ENCODE results near the gene EFNB3. TPM values are rescaled to one million over a fixed set of nuclear protein-coding genes. Genes with fewer than 3 reads are reported as not detected.

The EFNB3 gene, protein sequence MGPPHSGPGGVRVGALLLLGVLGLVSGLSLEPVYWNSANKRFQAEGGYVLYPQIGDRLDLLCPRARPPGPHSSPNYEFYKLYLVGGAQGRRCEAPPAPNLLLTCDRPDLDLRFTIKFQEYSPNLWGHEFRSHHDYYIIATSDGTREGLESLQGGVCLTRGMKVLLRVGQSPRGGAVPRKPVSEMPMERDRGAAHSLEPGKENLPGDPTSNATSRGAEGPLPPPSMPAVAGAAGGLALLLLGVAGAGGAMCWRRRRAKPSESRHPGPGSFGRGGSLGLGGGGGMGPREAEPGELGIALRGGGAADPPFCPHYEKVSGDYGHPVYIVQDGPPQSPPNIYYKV
- polyA plus RNA-seq (2013, experiment 1 of 2), result 5.9 TPM
- polyA plus RNA-seq (2013, experiment 2 of 2), result 5.8 TPM

- peak within 1 kb of the TSS; percentile 82 for H3K56ac ChIP-seq (ENCODE audit: low read length)
- peak; percentile 88 for DNase-seq
Observed at GRCh38 chr17:7704601-7705268, at the start of gene EFNB3. EFNB3 (plus strand) TSS chr17:7705202; CDS start chr17:7705599, 397 bp downstream.

GRCh38 chr17:7655541-7655840 is 49.5 kb upstream of the EFNB3 start:
- Histone ChIP-seq H4K5ac (ENCODE audit: low read length) (no peak overlapping the region), H3K23ac (ENCODE audit: low read length) (no peak overlapping the region), H2AK5ac (ENCODE audit: low read length) (peak overlapping the region; percentile 31), H3K4me1 (ENCODE audit: control insufficient read depth, low read depth, low read length) (peaks cover 7% of the 10 kb centered on the region), H3K18ac (ENCODE audit: low read length) (no peak overlapping the region), H3K27me3 (ENCODE audit: insufficient read depth, low read length, poor library complexity) (peaks cover 7% of the 10 kb centered on the region), H3K56ac (ENCODE audit: low read length) (no peak overlapping the region), H3K79me1 (ENCODE audit: low read length) (no peaks in the 10 kb centered on the region), H3K79me2 (ENCODE audit: control insufficient read depth, insufficient read depth, low read length) (no peaks in the 10 kb centered on the region), H4K8ac (ENCODE audit: low read depth, low read length) (no peak overlapping the region), H3K4ac (ENCODE audit: low read depth, low read length) (no peak overlapping the region), H2BK5ac (ENCODE audit: low read length) (no peak overlapping the region), H3K4me2 (ENCODE audit: low read length) (no peak overlapping the region), H2BK120ac (ENCODE audit: low read depth, low read length) (no peak overlapping the region), H3K9ac (ENCODE audit: low read length) (no peak overlapping the region), H3K36me3 (ENCODE audit: control insufficient read depth, insufficient read depth, low read length) (no peaks in the 10 kb centered on the region), H3K4me3 (ENCODE audit: low read length) (no peak overlapping the region), H2BK15ac (replicated peaks; ENCODE audit: low read depth) (no peak overlapping the region), H3K27ac (ENCODE audit: low read depth, low read length) (no peak overlapping the region)
- no CpG with 5 or more reads among the region's 17 CpGs for WGBS (ENCODE audit: extremely low coverage, insufficient coverage, low lambda C conversion rate)
- no peak for DNase-seq

More at GRCh38 chr17:7704601-7705268, at the start of gene EFNB3:
- Histone ChIP-seq H3K4ac (ENCODE audit: low read depth, low read length) (no peak within 1 kb of the TSS), H3K79me1 (ENCODE audit: low read length) (no peaks in the 10 kb centered on the region), H3K79me2 (ENCODE audit: control insufficient read depth, insufficient read depth, low read length) (no peaks in the 10 kb centered on the region), H2AK5ac (ENCODE audit: low read length) (no peak within 1 kb of the TSS), H3K27ac (ENCODE audit: low read depth, low read length) (peak within 1 kb of the TSS; percentile 37), H3K27me3 (ENCODE audit: insufficient read depth, low read length, poor library complexity) (peaks cover 3% of the 10 kb centered on the region), H3K4me1 (ENCODE audit: control insufficient read depth, low read depth, low read length) (peaks cover 6% of the 10 kb centered on the region), H2BK120ac (ENCODE audit: low read depth, low read length) (no peak within 1 kb of the TSS), H4K8ac (ENCODE audit: low read depth, low read length) (no peak within 1 kb of the TSS), H4K5ac (ENCODE audit: low read length) (no peak within 1 kb of the TSS), H3K4me2 (ENCODE audit: low read length) (peak within 1 kb of the TSS; percentile 91), H3K4me3 (ENCODE audit: low read length) (peak within 1 kb of the TSS; percentile 45), H2BK5ac (ENCODE audit: low read length) (no peak within 1 kb of the TSS), H3K9ac (ENCODE audit: low read length) (peak within 1 kb of the TSS; percentile 72), H3K18ac (ENCODE audit: low read length) (peak within 1 kb of the TSS; percentile 54), H2BK15ac (replicated peaks; ENCODE audit: low read depth) (no peak within 1 kb of the TSS), H3K23ac (ENCODE audit: low read length) (no peak within 1 kb of the TSS), H3K36me3 (ENCODE audit: control insufficient read depth, insufficient read depth, low read length) (no peaks in the 10 kb centered on the region)
- no CpG with 5 or more reads among the region's 45 CpGs for WGBS (ENCODE audit: extremely low coverage, insufficient coverage, low lambda C conversion rate)

GRCh38 chr17:7656958-7657609 is 47.9 kb upstream of the EFNB3 start:
- H2BK120ac ChIP-seq (ENCODE audit: low read depth, low read length), result no peak overlapping the region
- H3K23ac ChIP-seq (ENCODE audit: low read length), result no peak overlapping the region
- peak overlapping the region; percentile 26 for H3K4me2 ChIP-seq (ENCODE audit: low read length)
- peak; percentile 98 for DNase-seq
- peaks cover 4% of the 10 kb centered on the region for H3K4me1 ChIP-seq (ENCODE audit: control insufficient read depth, low read depth, low read length)
- H3K36me3 ChIP-seq (ENCODE audit: control insufficient read depth, insufficient read depth, low read length), result no peaks in the 10 kb centered on the region
- H3K4me3 ChIP-seq (ENCODE audit: low read length), result no peak overlapping the region
- no peak overlapping the region for H3K9ac ChIP-seq (ENCODE audit: low read length)
- no peaks in the 10 kb centered on the region for H3K79me1 ChIP-seq (ENCODE audit: low read length)
- no peak overlapping the region for H3K4ac ChIP-seq (ENCODE audit: low read depth, low read length)
- H2BK5ac ChIP-seq (ENCODE audit: low read length), result no peak overlapping the region
- H3K27ac ChIP-seq (ENCODE audit: low read depth, low read length), result peak overlapping the region; percentile 73
- H2BK15ac ChIP-seq (replicated peaks; ENCODE audit: low read depth), result no peak overlapping the region
- H3K27me3 ChIP-seq (ENCODE audit: insufficient read depth, low read length, poor library complexity), result peaks cover 3% of the 10 kb centered on the region
- H4K8ac ChIP-seq (ENCODE audit: low read depth, low read length), result no peak overlapping the region
- peak overlapping the region; percentile 82 for H3K56ac ChIP-seq (ENCODE audit: low read length)
- no CpG with 5 or more reads among the region's 10 CpGs for WGBS (ENCODE audit: extremely low coverage, insufficient coverage, low lambda C conversion rate)
- H3K79me2 ChIP-seq (ENCODE audit: control insufficient read depth, insufficient read depth, low read length), result no peaks in the 10 kb centered on the region
- H4K5ac ChIP-seq (ENCODE audit: low read length), result no peak overlapping the region
- H2AK5ac ChIP-seq (ENCODE audit: low read length), result no peak overlapping the region
- no peak overlapping the region for H3K18ac ChIP-seq (ENCODE audit: low read length)

DNA sequence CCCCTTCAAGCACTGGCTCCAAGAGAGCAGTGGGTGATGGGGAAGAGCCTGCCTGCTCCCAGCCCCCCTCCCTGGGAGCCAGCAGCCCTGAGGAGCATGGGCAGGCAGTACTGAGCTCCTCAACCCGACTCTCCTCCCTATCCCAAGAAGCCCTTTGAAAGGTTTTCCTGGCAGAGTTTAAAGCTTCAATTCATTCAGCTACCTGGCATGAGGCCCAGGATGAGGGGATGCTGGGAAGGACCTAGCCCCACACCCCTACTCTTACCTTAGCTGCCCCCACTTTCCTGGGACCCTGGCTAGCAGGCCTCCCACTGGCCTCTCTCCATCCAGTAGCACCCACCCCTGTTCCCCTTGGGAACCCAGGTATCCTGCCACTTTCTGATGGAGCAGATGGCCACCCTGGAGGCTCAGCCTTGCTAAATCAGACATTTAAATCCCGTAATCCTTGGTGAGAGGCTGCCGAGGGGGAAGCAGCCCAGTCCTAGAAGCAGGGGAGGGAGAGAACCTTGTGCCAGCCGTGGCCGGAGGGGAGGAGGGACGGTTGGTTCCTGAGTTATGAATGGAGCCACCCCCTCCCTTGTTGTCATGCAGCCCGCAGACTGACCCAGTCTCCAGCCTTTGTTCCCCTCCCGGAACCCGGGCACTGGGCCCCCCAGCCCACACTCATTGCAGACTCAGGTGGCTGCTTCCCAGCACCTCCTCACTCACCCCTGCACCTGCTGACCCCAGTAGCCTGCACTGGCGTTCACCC is 37.2 kb upstream of the EFNB3 start:
- Histone ChIP-seq H3K18ac (ENCODE audit: low read length) (no peak overlapping the region), H2AK5ac (ENCODE audit: low read length) (no peak overlapping the region), H3K79me2 (ENCODE audit: control insufficient read depth, insufficient read depth, low read length) (no peaks in the 10 kb centered on the region), H4K8ac (ENCODE audit: low read depth, low read length) (no peak overlapping the region), H3K56ac (ENCODE audit: low read length) (no peak overlapping the region), H4K5ac (ENCODE audit: low read length) (no peak overlapping the region), H3K27ac (ENCODE audit: low read depth, low read length) (no peak overlapping the region), H3K4ac (ENCODE audit: low read depth, low read length) (no peak overlapping the region), H3K23ac (ENCODE audit: low read length) (no peak overlapping the region), H3K4me2 (ENCODE audit: low read length) (no peak overlapping the region), H2BK120ac (ENCODE audit: low read depth, low read length) (no peak overlapping the region), H2BK5ac (ENCODE audit: low read length) (no peak overlapping the region), H3K4me3 (ENCODE audit: low read length) (no peak overlapping the region), H3K36me3 (ENCODE audit: control insufficient read depth, insufficient read depth, low read length) (peaks cover 3% of the 10 kb centered on the region), H2BK15ac (replicated peaks; ENCODE audit: low read depth) (no peak overlapping the region), H3K27me3 (ENCODE audit: insufficient read depth, low read length, poor library complexity) (no peaks in the 10 kb centered on the region), H3K79me1 (ENCODE audit: low read length) (no peaks in the 10 kb centered on the region), H3K9ac (ENCODE audit: low read length) (no peak overlapping the region), H3K4me1 (ENCODE audit: control insufficient read depth, low read depth, low read length) (no peaks in the 10 kb centered on the region)
- WGBS (ENCODE audit: extremely low coverage, insufficient coverage, low lambda C conversion rate), result no CpG with 5 or more reads among the region's 10 CpGs
- DNase-seq, result no peak

GRCh38 chr17:7668482-7668881 is 36.5 kb upstream of the EFNB3 start:
- DNase-seq, result no peak
- H3K9ac ChIP-seq (ENCODE audit: low read length), result no peak overlapping the region
- no peak overlapping the region for H3K4me2 ChIP-seq (ENCODE audit: low read length)
- no peak overlapping the region for H2BK5ac ChIP-seq (ENCODE audit: low read length)
- H3K18ac ChIP-seq (ENCODE audit: low read length), result no peak overlapping the region
- H3K79me2 ChIP-seq (ENCODE audit: control insufficient read depth, insufficient read depth, low read length), result no peaks in the 10 kb centered on the region
- H3K27me3 ChIP-seq (ENCODE audit: insufficient read depth, low read length, poor library complexity), result no peaks in the 10 kb centered on the region
- H3K36me3 ChIP-seq (ENCODE audit: control insufficient read depth, insufficient read depth, low read length), result peaks cover 3% of the 10 kb centered on the region
- no peaks in the 10 kb centered on the region for H3K79me1 ChIP-seq (ENCODE audit: low read length)
- no CpG with 5 or more reads among the region's 7 CpGs for WGBS (ENCODE audit: extremely low coverage, insufficient coverage, low lambda C conversion rate)
- H2AK5ac ChIP-seq (ENCODE audit: low read length), result no peak overlapping the region
- H3K4me3 ChIP-seq (ENCODE audit: low read length), result no peak overlapping the region
- H4K5ac ChIP-seq (ENCODE audit: low read length), result no peak overlapping the region
- H3K23ac ChIP-seq (ENCODE audit: low read length), result no peak overlapping the region
- H4K8ac ChIP-seq (ENCODE audit: low read depth, low read length), result no peak overlapping the region
- H3K4me1 ChIP-seq (ENCODE audit: control insufficient read depth, low read depth, low read length), result no peaks in the 10 kb centered on the region
- no peak overlapping the region for H3K4ac ChIP-seq (ENCODE audit: low read depth, low read length)
- no peak overlapping the region for H2BK15ac ChIP-seq (replicated peaks; ENCODE audit: low read depth)
- H3K56ac ChIP-seq (ENCODE audit: low read length), result no peak overlapping the region
- no peak overlapping the region for H2BK120ac ChIP-seq (ENCODE audit: low read depth, low read length)
- no peak overlapping the region for H3K27ac ChIP-seq (ENCODE audit: low read depth, low read length)
